B cell (primary cell): Measurements from ENCODE around the gene CELA2A. TPM values are rescaled to one million over a fixed set of nuclear protein-coding genes. Genes with fewer than 3 reads are reported as not detected.

Experiments used
- ATAC-seq: fragments of 200-7000 bp; cut with Tn5 transposase; one replicate; pipeline ENCODE4 v1.10.0; 2021; ENCODE audit warnings: low read depth, mild to moderate bottlenecking, moderate number of reproducible peaks, moderate library complexity
- CTCF ChIA-PET: fragments of 350-600 bp; sonication (Branson Sonifier 250); formaldehyde crosslinking; loops from one replicate; lab custom pipeline; 2021; ENCODE audit warnings: antibody characterized with exemption, inconsistent platforms; lab: Charles Lee
- POLR2A ChIA-PET: fragments of 350-600 bp; sonication (Branson Sonifier 250); formaldehyde crosslinking; loops from one replicate; lab custom pipeline; 2021; ENCODE audit warnings: antibody characterized with exemption; lab: Charles Lee
- DNase-seq: peaks from one replicate; pipeline ENCODE4 v3.0.0; 2013
- H2AFZ ChIP-seq: 2 replicates; pipeline ENCODE4 v1.6.1; 2012; ENCODE audit warnings: mild to moderate bottlenecking, low read depth, low read length; ENCODE audit not compliant: insufficient read depth, poor library complexity, severe bottlenecking
- H3K27ac ChIP-seq, 2 donors: 1 replicate in 1 of 2; 2 replicates in 1 of 2; pipeline ENCODE4 v1.5.1; 2012 to 2013; ENCODE audit warnings: low read length in 2 of 2, mild to moderate bottlenecking in 2 of 2, moderate library complexity in 1 of 2
- H3K27me3 ChIP-seq, 4 experiments: fragments of 200-600 bp in 1 of 4; sonication (generic) in 1 of 4; replicated peaks in 1 of 4; 1 replicate in 2 of 4; 2 replicates in 2 of 4; pipeline versions ENCODE4 v1.6.1 to v1.7.0; 2013 to 2016; ENCODE audit warnings: low read length in 3 of 4, mild to moderate bottlenecking in 2 of 4, mixed read lengths in 1 of 4, moderate library complexity in 1 of 4; ENCODE audit not compliant: insufficient read depth in 4 of 4, control insufficient read depth in 3 of 4; ENCODE audit errors: control extremely low read depth in 1 of 4
- H3K36me3 ChIP-seq, 2 experiments: replicated peaks in 1 of 2; 1 replicate in 1 of 2; 2 replicates in 1 of 2; pipeline versions ENCODE4 v1.6.1 to v1.7.1; 2013; ENCODE audit warnings: low read length in 1 of 2; ENCODE audit not compliant: insufficient read depth in 2 of 2, control insufficient read depth in 1 of 2; ENCODE audit errors: control extremely low read depth in 1 of 2, extremely low read depth in 1 of 2
- H3K4me1 ChIP-seq, 2 donors: fragments of 200-600 bp in 1 of 2; sonication (generic) in 1 of 2; 1 replicate in 1 of 2; 2 replicates in 1 of 2; pipeline versions ENCODE4 v1.5.1 to v1.6.1; 2013 to 2017; ENCODE audit warnings: low read length in 2 of 2; ENCODE audit not compliant: control insufficient read depth in 2 of 2, insufficient read depth in 2 of 2
- H3K4me2 ChIP-seq: replicated peaks from 2 replicates; pipeline ENCODE3; 2012; ENCODE audit warnings: mild to moderate bottlenecking, low read depth, low read length; ENCODE audit not compliant: poor library complexity, severe bottlenecking
- H3K4me3 ChIP-seq, 5 experiments: fragments of 200-600 bp in 1 of 5; sonication (generic) in 1 of 5; 1 replicate in 3 of 5; 2 replicates in 2 of 5; pipeline versions ENCODE4 v1.5.1 to v1.7.0; 2011 to 2016; ENCODE audit warnings: low read length in 4 of 5, mild to moderate bottlenecking in 4 of 5, low read depth in 2 of 5, control low read depth in 1 of 5, moderate library complexity in 1 of 5; ENCODE audit not compliant: insufficient read depth in 1 of 5; ENCODE audit errors: control extremely low read depth in 1 of 5, extremely low read depth in 1 of 5
- H3K79me2 ChIP-seq: fragments of 200-600 bp; sonication (generic); one replicate; pipeline ENCODE4 v1.6.0; 2016; ENCODE audit warnings: low read length; ENCODE audit not compliant: control insufficient read depth, insufficient read depth
- H3K9ac ChIP-seq: fragments of 200-600 bp; sonication (generic); 2 replicates; pipeline ENCODE4 v1.6.1; 2017; ENCODE audit warnings: mild to moderate bottlenecking, low read length, moderate library complexity
- H3K9me3 ChIP-seq, 3 donors: one replicate each; pipeline versions ENCODE4 v1.6.1 to v1.7.1; 2013; ENCODE audit warnings: low read length in 2 of 3; ENCODE audit not compliant: control insufficient read depth in 2 of 3, insufficient read depth in 1 of 3; ENCODE audit errors: control extremely low read depth in 1 of 3
- H4K20me1 ChIP-seq: 2 replicates; pipeline ENCODE4 v1.6.0; 2012; ENCODE audit warnings: mild to moderate bottlenecking, low read length; ENCODE audit not compliant: insufficient read depth, control insufficient read depth, poor library complexity, severe bottlenecking
- H3K27ac Mint-ChIP-seq: one replicate; pipeline ENCODE4 v1.8.0; 2021; ENCODE audit warnings: mixed read lengths
- H3K27me3 Mint-ChIP-seq: one replicate; pipeline ENCODE4 v1.8.0; 2021; ENCODE audit warnings: mixed read lengths
- H3K4me1 Mint-ChIP-seq: one replicate; pipeline ENCODE4 v1.8.0; 2021; ENCODE audit warnings: mixed read lengths
- H3K4me3 Mint-ChIP-seq: one replicate; pipeline ENCODE4 v1.8.0; 2021; ENCODE audit warnings: mixed read lengths
- H3K9me3 Mint-ChIP-seq: one replicate; pipeline ENCODE4 v1.8.0; 2022; ENCODE audit warnings: mixed read lengths; ENCODE audit not compliant: insufficient read depth
- EZH2 ChIP-seq: IDR thresholded peaks from 2 replicates; pipeline ENCODE4 v1.6.1; 2012; ENCODE audit warnings: borderline replicate concordance, low read depth, mild to moderate bottlenecking, moderate library complexity, low read length; ENCODE audit not compliant: insufficient read depth, poor library complexity, severe bottlenecking
- WGBS: methylation state at CpG from one replicate; pipeline ENCODE4 v1.1.5; 2013; ENCODE audit warnings: missing lambda C conversion rate; ENCODE audit not compliant: insufficient coverage; 5-methylcytosine and 5-hydroxymethylcytosine counted together
- intact Hi-C: fragments of 100-400 bp; cut with micrococcal nuclease; formaldehyde crosslinking; loops from one replicate; pipeline ENCODE4 v1.10.0; 2022
- polyA plus RNA-seq: library from polyadenylated mRNA; depleted of rRNA; stranded (reverse); fragments of >200 nt; gene quantifications from 2 replicates; pipeline ENCODE4 v1.2.3, GENCODE V29; 2012
- total RNA-seq, 2 donors: library from RNA; stranded (reverse); fragments of 120-200 nt in 1 of 2; gene quantifications; 1 replicate in 1 of 2; 2 replicates in 1 of 2; pipeline versions ENCODE4 v1.2.3 to v1.2.4, GENCODE V29; 2013 to 2022
- TF ChIP-seq, protein P1 (sequence below): fragments of 200-600 bp; IDR thresholded peaks from one replicate; pipeline ENCODE4 v1.8.0; 2022; ENCODE audit warnings: antibody characterized with exemption, mild to moderate bottlenecking

Gene CELA2A
- total and polyA plus RNA-seq, 2 donors (not counting 1 experiment from before 2014, with no cell fraction given), result not detected

DNA sequence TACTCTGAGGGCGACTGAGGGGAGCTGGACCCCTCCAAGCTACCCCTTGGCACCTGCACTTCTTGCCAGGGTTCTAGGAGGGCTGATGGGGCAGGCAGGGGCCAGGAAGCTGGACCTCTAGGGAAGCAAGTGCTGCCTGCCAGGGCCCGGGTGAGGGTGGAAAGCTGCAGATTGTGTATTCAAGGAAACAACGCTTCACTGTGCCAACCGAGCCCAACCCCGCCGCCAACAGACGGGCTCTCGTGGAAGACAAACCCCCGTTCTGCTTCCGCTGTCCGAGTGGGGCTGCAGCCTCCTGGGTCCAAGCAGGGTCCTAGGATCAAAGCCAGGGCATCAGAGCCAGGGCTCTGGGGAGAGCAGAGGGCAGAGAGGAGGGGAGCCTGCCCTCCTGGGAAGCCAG, 43.7 kb upstream of the CELA2A start:
- DNase-seq (no peak), ATAC-seq (no peak)
- Histone ChIP-seq H3K36me3 (peaks cover 0 to 9% of the 10 kb centered on the region in 2 experiments), H3K27me3 (no peaks in the 10 kb centered on the region), H3K4me3 (peak overlapping the region in 1 of 5 experiments; percentile 23), H3K9me3 (peaks cover 0 to 2% (median 0%) of the 10 kb centered on the region in 3 donors), H3K27ac (no peak overlapping the region), H4K20me1 (peaks cover 79% of the 10 kb centered on the region), H2AFZ (no peak overlapping the region), H3K4me2 (peak overlapping the region; percentile 97), H3K4me1 (peaks cover 50 to 80% of the 10 kb centered on the region in 2 donors), H3K79me2 (peaks cover 79% of the 10 kb centered on the region), H3K9ac (no peak overlapping the region)
- WGBS, result 94% methylated on average over 10 of the region's 11 CpGs
- ChIA-PET POLR2A (no interaction called here), CTCF (interaction anchor here (0.7 to 1.5 kb wide), 4 partner anchors 14 to 90 kb away, joined by 3 to 6 read pairs (median 4); no protein-coding TSS in a partner anchor)
- TF ChIP-seq, protein P1, sequence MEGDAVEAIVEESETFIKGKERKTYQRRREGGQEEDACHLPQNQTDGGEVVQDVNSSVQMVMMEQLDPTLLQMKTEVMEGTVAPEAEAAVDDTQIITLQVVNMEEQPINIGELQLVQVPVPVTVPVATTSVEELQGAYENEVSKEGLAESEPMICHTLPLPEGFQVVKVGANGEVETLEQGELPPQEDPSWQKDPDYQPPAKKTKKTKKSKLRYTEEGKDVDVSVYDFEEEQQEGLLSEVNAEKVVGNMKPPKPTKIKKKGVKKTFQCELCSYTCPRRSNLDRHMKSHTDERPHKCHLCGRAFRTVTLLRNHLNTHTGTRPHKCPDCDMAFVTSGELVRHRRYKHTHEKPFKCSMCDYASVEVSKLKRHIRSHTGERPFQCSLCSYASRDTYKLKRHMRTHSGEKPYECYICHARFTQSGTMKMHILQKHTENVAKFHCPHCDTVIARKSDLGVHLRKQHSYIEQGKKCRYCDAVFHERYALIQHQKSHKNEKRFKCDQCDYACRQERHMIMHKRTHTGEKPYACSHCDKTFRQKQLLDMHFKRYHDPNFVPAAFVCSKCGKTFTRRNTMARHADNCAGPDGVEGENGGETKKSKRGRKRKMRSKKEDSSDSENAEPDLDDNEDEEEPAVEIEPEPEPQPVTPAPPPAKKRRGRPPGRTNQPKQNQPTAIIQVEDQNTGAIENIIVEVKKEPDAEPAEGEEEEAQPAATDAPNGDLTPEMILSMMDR, result no peak
- Mint-ChIP-seq H3K9me3 (no peaks in the 10 kb centered on the region), H3K27ac (peak overlapping the region; percentile 20), H3K4me3 (no peak overlapping the region), H3K27me3 (no peaks in the 10 kb centered on the region), H3K4me1 (peaks cover 75% of the 10 kb centered on the region)
- intact Hi-C loops, result no loop called here

DNA sequence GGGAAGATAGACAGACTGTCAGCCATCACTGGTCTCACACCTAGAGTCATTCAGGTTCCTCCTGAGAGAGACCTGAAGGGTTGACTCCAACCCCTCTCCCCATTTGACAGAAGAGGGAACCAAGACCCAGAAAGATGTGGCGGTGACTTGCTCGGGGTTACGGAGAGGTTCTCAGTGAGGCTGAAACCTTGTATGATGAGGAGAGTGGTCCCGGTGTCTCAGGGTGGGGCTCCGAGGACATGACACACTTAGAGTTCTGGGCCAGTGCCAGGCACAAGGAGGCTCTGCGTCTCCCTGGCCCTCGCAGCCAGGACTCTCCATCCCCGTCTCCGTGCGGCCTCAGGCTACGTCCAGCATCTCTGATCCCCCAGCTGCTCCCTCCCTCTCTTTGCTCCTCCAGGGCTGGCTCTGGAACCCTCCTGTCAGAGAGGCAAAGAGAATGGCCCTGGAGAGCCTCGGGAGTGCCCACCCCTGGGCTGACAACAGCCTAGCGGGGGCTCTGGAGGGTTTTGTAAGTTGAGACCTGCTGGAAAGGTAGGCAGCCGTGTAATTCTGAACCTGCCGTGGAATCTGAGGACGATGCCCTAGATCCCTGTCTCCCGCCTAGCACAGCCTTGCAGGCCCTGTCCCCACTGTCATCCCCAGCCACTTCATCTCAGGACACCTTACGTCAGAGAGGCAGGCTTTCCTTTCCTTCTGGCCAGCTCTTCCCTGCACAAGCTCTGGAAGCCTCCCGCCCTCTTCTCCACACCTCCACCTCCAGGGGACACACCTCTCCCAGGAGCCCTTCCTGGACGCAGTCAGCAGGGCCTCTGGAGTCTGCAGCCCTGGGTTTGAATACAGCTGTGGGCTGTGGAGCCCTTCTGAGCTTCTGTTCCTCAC, 42.7 kb upstream of the CELA2A start:
- intact Hi-C loops, result no loop called here
- Histone ChIP-seq H3K9me3 (peaks cover 0 to 2% (median 0%) of the 10 kb centered on the region in 3 donors), H3K4me1 (peaks cover 50 to 80% of the 10 kb centered on the region in 2 donors), H4K20me1 (peaks cover 84% of the 10 kb centered on the region), H3K27me3 (no peaks in the 10 kb centered on the region), H3K4me3 (no peak overlapping the region), H3K36me3 (peaks cover 0 to 9% of the 10 kb centered on the region in 2 experiments), H3K79me2 (peaks cover 83% of the 10 kb centered on the region), H3K27ac (no peak overlapping the region), H2AFZ (no peak overlapping the region), H3K9ac (no peak overlapping the region), H3K4me2 (no peak overlapping the region)
- DNase-seq (peak; percentile 4), ATAC-seq (no peak)
- H3K9me3 Mint-ChIP-seq, result no peaks in the 10 kb centered on the region
- H3K27me3 Mint-ChIP-seq, result no peaks in the 10 kb centered on the region
- CTCF ChIA-PET, result no interaction called here
- POLR2A ChIA-PET, result no interaction called here
- WGBS, result 98% methylated on average over 16 of the region's 20 CpGs
- H3K4me3 Mint-ChIP-seq, result no peak overlapping the region
- no peak for TF ChIP-seq EZH2
- TF ChIP-seq, protein P1, result no peak
- H3K27ac Mint-ChIP-seq, result peak overlapping the region; percentile 41
- peaks cover 78% of the 10 kb centered on the region for H3K4me1 Mint-ChIP-seq
